Non-pigmented ciliary epithelial cell (primary cell): ENCODE measurements around the gene DNAJC10.
"Not testable (repeated sequence)": the region's sequence is repeated elsewhere in the genome, so short reads cannot be mapped to it uniquely, and the experiment has no call there.

Experiments used
- DNase-seq: peaks from one replicate; pipeline ENCODE4 v3.0.0-alpha.2; 2010; ENCODE audit warnings: low read depth

The DNAJC10 gene, protein sequence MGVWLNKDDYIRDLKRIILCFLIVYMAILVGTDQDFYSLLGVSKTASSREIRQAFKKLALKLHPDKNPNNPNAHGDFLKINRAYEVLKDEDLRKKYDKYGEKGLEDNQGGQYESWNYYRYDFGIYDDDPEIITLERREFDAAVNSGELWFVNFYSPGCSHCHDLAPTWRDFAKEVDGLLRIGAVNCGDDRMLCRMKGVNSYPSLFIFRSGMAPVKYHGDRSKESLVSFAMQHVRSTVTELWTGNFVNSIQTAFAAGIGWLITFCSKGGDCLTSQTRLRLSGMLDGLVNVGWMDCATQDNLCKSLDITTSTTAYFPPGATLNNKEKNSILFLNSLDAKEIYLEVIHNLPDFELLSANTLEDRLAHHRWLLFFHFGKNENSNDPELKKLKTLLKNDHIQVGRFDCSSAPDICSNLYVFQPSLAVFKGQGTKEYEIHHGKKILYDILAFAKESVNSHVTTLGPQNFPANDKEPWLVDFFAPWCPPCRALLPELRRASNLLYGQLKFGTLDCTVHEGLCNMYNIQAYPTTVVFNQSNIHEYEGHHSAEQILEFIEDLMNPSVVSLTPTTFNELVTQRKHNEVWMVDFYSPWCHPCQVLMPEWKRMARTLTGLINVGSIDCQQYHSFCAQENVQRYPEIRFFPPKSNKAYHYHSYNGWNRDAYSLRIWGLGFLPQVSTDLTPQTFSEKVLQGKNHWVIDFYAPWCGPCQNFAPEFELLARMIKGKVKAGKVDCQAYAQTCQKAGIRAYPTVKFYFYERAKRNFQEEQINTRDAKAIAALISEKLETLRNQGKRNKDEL

DNA sequence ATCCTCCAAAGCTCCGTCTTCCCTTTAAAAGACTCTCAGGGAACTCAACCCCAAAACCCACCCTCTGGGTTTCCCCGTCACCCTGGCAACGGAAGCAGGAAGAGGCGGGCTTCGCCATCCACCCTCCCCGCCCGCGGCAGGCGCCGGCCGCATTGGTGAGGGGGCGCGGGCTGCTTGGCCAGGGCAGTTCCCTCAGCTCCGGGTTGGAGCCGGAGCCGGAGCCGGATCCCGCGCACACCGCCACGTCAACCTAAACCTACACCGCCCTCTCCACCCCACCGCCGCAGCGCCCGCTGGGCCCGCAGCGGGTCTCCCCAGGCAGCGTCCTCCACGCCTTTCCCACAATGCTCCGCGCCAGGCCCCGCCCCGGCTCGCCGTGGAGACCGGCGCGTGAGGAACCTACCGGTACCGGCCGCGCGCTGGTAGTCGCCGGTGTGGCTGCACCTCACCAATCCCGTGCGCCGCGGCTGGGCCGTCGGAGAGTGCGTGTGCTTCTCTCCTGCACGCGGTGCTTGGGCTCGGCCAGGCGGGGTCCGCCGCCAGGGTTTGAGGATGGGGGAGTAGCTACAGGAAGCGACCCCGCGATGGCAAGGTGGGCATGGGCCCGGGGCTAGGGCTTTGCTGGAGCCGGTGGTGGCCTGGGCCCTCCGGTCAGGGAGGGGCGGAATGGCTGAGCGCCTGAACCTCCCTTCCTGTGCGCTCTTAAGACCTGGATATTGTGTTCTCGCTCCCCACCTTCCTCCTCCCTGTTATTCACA, at the start of gene DNAJC10:
Gene DNAJC10 (plus strand): TSS at position 366 of the 758 bp plus-strand sequence. CDS start 1,830 bp downstream, outside the sequence.
- DNase-seq, result peak; percentile 71

DNA sequence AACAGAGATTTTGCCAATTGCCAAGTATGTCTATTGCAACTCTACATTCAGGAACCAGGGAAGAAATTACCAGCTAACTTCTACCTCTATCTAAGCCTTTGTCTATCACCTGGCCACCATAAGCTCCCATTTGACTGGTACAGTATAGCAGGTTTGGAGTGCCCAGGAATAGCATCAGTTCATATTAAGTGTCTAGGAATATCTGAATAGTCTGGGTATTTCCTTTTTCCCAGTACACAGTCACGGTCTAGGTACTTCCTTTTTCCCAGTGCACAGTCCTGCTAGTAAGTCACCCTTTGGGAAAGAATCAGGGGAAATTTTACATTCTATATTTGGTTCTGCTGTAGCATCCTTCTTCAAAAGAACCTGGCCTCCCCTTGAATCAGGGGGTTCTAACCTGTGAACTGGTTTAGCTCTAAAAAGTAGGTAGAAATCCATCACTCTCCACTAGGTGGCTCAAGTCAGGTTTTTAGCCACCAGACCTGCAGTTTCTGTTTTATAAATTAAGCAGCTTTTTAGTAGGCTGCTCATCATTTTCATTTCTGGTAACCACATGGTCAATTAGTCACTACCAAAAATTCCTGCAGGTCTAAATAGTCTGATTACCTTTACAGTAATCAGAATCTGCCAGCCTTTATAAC, 49.3 kb upstream of the DNAJC10 start:
- DNase-seq, result no peak

DNA sequence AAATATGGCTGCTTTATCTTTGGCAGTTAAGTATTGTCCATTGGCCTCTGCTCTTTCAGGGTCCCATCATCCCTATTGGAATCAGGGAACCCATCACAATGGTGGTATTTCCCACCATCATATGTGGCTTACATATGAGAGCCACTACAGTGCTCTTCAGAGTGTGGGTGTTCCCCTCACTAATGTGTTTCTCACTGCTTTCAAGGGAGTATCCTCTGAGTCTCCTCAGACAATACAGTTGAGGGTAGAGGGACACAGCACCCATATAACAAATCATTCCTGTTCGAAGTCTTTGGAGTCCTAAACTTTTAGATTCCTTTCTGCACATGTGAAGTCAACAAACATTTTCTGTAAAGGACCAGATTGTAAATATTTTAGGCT, 48.8 kb upstream of the DNAJC10 start:
- DNase-seq, result no peak

DNA sequence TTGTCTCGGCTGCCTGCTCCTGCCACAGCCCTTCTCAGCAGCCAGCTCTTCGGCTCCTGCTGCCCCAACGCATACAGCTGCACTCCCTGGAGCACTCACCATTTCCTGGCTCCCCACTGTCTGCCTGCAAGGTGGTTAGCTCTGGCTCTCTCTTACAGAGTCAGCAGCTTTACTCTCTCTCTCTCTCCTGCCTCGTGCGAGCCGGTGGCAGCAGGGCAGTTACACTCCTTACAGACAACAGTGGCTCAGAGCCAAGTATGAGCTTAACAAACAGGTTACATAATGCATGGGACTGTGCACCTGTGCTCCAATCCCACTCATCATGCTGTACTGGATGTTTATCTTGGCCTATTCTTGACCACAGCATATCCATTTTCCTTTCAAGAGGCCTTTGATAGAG, 47.4 kb upstream of the DNAJC10 start:
- no peak for DNase-seq

DNA sequence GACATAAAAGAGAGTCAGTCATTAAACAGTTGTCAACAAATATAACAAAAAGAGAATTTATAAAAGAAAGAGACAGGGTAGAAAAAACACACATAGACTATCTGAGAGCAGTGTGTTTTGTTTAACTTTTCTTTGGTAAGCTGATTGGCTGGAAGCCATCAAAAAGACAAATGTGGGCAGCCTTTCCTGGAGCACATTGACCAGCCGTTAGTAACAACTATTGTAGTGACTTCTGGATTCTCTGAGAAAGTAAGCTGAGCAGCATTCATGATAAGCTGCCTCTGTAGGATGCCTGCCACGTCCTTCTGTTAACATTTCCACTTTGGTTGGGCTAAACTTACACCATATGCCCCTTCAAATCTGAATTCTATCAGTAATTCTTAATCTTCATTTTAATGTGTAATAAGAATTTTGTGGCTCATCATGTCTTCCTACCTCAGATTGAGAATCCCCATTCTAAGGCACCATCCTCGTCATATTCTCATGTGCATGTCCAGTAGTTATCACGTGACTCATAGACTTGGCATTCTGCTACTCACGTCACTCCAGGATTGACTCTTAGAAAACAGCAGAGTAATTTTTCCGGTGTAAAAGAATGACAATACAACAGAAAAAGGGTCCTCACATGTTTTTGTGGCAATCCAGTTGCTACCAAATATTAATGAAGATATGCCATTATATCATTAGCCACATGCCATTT, 43.4 kb upstream of the DNAJC10 start:
- peak; percentile 75 for DNase-seq

DNA sequence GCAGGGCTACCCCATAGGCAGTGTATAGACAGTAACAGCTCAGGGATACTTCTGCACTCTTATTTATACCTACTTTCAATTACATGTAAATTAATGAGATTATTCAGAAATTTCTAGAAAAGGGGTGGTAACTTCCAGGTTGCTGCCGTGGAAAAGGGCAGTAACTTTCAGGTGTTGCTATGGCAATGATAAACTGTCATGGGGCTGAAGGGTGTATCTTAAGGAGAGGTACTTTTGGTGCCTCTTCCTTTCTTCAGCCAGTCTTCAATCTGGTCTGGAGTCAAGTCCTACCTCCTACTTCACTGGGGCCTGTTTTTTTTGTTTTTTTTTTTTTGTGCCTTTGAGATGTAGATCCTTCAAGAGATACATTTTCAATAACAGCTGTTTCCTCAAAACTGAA, 35.2 kb upstream of the DNAJC10 start:
- no peak for DNase-seq

DNA sequence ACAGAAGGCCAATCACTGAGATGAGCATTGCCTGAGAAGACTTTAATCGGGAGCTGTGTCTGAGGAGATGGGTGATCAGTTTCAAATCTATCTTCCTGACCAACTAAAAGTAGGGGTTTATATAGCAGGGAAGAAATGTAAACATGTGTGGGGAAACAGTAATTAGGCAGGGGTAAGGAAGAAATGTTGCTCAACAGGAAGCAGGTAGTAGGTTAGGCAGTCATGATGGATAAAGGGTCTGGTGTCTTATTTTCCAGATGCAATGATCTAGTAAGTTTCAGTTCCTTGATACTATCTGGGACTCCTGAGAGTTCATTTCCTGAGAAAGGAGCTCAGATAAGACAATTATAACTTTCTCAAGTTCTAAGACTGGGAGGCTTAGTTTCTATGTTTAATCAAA, 33.8 kb upstream of the DNAJC10 start:
- DNase-seq, result no peak

DNA sequence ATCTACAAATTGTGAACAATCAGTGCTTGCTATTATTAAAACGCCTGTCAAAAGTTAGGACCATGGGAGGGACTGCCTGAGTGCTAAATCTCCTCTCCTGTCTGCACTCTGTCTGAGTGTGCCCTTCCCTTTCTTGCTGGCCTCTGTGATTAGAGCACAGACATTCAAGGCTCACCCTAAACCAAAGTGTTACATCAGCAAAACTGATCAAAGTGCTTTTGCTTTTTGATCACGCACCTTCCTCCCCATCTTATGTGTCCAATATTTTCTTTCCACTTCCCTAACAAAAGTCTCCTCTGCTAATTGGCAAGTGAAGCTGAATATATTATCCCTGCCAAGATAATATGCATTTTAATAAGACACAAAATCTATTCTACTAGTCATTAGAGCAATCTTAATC, 30.5 kb upstream of the DNAJC10 start:
- DNase-seq, result no peak

DNA sequence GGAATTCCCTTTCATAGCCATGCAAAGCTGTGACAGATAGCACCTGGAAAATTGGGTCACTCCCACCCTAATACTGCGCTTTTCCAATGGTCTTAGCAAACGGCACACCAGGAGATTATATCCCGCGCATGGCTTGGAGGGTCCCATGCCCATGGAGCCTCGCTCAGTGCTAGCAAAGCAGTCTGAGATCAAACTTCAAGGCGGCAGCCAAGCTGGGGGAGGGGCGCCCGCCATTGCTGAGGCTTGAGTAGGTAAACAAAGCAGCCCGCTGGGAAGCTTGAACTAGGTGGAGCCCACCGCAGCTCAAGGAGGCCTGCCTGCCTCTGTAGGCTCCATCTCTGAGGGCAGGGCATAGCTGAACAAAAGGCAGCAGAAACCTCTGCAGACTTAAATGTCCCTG, 29.3 kb upstream of the DNAJC10 start:
- DNase-seq, result not testable (repeated sequence)

DNA sequence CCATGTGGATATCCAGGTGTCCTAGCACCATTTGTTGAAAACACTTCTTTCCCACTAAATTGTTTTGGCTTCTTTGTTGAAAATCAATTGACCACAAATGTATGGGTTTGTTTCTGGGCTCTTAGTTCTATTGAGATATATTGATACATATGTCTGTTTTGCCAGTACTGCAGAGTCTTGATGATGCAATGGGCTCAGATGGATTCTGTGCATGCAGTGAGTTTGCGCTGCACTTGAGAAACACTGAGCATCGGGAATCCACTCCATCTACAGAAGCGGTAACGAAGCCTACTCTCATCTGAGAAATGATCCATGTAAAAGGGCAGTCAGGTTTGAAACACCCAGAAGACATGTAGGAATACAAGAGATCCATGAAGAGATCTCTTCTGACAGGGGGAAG, 21.9 kb upstream of the DNAJC10 start:
- DNase-seq, result no peak

DNA sequence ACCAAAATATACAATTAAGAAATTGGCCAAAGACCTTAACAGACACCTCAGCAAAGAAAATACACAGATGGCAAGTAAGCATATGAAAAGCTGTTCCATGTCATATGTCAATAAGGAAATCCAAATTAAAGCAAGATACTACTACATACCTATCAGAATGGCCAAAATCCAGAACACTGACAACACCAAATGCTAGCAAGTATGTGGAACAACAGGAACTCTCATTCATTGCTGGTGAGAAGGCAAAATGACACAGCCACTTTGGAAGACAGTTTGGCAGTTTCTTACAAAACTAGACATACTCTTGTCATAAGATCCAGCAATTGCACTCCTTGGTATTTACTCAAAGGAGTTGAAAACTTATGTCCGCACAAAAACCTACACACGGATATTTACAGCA, 20.3 kb upstream of the DNAJC10 start:
- DNase-seq, result no peak

DNA sequence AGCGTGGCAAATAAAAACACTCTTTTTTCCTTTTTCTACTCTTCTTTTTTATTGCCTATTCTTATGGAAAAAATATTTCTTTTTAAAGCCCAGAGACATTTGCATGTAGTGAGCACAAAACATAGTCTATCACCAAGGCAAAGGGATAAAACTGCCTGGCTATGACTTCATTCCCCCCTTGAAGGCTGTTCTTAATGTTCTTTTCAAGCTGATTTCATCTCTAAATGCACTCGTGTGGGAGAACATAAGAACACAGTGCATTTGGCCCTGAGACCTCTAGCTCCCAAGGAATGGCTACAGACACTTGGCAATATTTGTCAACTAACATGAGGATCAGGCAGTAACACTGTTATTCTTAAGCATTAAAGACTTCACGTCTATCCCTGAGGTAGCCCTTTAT, 17.4 kb upstream of the DNAJC10 start:
- DNase-seq, result no peak

DNA sequence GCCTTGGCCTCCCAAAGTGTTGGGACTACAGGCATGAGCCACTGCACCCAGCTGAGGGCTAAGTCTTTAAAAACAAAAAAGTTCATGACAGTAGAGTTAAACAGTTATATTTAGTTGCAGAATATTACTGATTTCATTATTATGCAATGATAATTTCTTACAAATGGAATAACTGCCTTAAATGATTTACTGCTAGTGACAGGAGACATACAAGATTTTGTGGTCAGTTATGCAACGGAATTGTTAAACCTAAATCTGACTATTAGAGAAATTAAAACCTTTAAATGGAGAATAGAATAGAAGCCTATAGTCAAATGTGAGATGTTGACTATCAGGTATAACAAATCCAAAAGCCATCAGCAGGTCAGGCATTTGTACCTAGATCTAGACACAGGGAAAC, 10.3 kb upstream of the DNAJC10 start:
- DNase-seq, result no peak

DNA sequence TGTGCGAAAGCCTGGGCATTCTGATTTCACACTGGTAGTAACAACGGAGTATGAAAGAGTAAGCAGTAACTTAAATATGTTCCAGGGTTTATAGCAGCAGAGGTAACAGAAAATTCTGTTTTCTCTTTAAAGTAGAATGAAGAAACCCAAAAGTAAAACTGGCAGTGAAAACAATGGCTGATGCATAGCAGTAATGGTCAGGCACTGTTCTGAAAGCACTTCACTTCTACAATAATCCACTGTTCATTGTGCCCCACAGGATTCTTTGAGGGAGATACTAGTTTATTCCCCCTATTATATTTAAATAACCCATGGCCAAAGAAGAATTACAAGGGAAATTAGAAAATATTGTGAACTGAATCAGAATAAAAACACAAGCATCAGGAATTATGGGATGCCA, 9.3 kb upstream of the DNAJC10 start:
- DNase-seq, result no peak

DNA sequence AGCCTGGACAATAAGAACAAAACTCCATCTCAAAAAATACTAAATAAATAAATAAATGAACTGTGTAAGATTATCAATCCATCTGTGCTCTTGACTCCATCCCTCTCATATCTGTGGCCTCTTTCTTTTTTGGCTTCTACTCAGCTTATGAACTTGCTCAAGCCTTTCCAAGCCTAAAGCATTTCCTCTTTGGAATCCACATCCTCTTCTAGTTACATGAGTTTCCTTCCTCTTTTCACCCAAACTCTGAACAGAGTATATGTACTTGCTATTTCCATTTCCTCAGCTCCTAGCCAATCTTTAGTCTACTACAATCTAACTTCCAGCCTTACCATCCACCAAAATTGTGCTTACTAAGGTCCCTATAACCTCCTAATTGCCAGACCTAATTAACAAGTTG, 2.5 kb upstream of the DNAJC10 start:
- no peak for DNase-seq

DNA sequence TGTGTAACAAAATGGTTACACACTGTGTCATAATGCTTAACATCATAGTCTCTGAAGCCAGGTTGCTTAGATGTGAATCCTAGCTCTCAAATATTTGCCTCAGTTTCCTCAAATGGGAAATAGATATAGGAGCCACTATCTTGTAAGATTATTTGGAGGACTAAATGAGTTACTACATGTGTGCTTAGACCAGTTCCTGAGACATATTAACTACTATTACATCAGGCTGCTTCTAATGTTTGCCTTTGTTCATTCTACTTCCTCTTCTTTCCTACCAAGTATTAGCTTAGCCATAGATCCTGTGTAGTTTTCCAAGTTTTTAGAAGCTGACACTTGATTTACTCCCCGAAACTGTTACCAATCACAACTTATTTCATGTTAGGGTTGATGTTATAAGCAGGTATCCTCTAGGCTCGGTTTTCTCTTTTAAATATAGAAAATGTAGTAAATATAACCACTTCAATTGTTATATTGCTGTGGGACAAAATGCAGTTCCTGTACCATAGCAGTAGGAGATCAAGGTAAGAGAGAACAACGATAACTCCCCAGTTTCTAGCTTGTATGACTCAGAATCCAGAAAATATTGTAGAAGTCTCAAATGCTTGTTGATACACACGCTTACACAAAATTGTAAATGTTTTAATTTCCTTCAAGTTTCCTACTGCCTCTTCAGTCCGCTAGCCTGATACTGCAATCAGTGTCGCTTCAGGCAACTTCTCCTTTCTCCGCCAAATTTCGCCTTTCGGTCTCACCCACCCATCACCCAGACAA, 751 bp upstream of the DNAJC10 start:
- DNase-seq, result no peak

DNA sequence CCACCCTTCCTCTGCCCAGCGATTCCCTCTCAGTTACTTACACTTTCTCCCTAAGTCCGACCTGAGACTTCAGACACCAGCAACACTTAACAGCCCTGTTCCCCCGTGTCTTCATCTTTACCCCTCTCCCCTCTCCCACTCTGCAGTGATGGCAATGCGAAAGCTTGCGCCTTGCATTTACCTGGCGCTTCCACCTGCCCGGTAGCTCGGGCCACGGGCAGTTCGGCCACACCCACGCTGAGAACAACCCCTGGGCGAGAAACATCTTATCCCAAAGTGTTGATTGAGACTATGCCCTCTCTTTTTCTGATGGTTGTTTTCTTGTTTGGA, 558 bp downstream of the DNAJC10 start:
- no peak for DNase-seq

DNA sequence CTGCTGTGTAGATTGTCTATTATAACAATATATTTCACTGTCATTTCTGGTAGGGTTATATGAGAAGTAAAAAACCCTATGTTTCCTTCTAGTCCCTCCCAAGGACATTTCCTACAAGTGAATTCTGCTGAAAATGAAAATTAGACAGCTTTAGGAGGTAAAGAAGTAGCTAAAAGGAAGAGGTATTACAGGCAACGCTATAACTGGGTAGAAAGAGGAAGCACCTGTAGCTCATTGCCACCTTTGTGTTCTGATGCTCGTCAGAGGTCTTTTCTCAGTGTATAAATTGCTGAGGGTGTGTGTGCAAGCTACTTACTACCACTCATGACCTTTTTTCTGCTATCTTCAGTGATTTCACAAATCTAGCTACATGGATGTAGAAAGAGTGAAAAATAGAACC, 1.4 kb downstream of the DNAJC10 start:
- no peak for DNase-seq

DNA sequence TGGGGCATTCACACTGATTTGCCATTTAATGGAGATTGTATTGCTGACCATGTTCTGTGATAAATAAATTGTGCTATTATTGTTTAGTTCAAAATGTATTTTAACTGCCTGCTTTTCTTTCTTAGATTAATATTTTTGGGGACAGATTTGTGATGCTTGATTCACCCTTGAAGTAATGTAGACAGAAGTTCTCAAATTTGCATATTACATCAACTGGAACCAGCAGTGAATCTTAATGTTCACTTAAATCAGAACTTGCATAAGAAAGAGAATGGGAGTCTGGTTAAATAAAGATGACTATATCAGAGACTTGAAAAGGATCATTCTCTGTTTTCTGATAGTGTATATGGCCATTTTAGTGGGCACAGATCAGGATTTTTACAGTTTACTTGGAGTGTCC, 1.8 kb downstream of the DNAJC10 start:
- DNase-seq, result no peak

DNA sequence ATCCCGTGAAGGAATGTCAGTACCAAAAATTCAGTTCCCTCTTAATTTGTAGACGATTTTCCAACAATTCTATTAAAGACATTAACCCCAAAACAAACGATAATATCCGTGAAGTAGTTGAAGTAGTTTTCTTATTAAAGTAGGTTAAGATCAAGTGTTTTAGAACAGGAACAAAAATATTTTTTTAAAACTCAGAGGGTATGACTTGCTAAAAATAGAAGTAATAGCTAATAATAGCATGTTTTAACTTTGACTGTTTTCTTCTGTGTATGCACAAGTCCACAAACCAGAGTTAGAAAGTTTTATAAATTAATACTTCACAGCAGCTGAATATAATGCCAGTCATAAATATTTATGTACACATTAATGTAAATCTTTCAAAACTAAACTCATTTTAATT, 2.4 kb downstream of the DNAJC10 start:
- no peak for DNase-seq

DNA sequence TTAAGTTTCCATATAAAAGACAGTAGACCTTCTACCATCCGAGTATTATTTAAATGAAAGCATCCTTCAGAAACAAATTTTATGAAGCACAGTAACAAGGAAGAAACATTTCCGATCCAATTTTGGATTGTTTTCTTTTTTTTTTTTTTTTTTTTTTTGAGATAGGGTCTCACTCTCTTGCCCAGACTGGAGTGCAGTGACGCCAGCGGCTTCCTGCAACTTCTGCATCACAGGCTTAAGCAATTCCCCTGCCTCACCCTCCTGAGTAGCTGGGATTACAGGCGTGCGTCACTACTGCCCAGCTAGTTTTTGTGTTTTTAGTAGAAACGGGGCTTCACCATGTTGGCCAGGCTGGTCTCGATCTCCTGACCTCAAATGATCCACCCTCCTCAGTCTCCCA, 3.1 kb downstream of the DNAJC10 start:
- DNase-seq, result not testable (repeated sequence)
